Ishikawa (cell line): ENCODE results near the gene ARHGAP26.

Experiments used
- CREB1 ChIP-seq: IDR thresholded peaks from 2 replicates; pipeline ENCODE4 v1.6.1; 2012; ENCODE audit warnings: low read depth
- TEAD4 ChIP-seq: IDR thresholded peaks from 2 replicates; pipeline ENCODE4 v1.6.1; 2012
- TF ChIP-seq, protein P1 (sequence below): IDR thresholded peaks from 2 replicates; pipeline ENCODE4 v1.6.1; 2012

DNA sequence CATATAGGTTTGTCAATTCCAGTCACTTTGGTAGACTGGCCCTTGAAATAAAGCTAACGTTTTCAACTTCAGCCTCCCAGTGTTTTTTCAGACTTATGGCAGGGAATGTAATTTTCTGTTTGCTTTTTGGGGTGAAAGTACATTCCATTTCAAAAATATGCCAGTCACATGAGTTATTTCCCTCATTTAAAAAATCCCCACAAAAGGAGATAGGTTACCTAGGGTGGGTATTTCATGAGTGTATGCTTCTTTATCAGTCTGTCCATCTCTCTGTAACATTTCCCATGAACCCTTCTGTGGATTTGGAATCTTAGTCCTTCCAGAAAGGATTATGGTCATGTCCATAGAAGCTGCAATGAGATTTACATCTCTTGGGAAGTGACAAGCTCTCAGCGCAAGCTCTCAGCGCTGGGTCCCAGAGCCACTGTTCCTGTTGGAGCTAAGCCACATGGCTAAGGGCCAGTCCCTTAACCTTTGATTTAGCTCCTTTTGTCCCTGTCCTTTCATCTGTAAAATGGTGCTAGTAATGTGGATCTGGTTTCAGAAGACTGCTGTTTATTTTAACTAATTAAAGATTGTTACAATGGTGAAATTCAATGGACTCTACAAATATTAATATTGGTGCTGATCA is 338.4 kb downstream of the ARHGAP26 start:
- TF ChIP-seq, protein P1, sequence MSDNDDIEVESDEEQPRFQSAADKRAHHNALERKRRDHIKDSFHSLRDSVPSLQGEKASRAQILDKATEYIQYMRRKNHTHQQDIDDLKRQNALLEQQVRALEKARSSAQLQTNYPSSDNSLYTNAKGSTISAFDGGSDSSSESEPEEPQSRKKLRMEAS: peak; percentile 37; the same call in 1 of the 2 replicates
- TF ChIP-seq TEAD4 (peak; percentile 50; the same call in 1 of the 2 replicates), CREB1 (no peak)
